Astrocyte (in vitro differentiated cells and primary cell): ENCODE measurements around the gene ITCH.

Source experiments
- EZH2 ChIP-seq: IDR thresholded peaks from 2 replicates; pipeline ENCODE4 v1.6.1; 2012; ENCODE audit warnings: mild to moderate bottlenecking, low read length, inconsistent platforms; ENCODE audit not compliant: insufficient read depth
- TF ChIP-seq, protein P1 (sequence below): IDR thresholded peaks from 2 replicates; pipeline ENCODE4 v1.5.1; 2011; ENCODE audit warnings: low read depth, mild to moderate bottlenecking, inconsistent platforms, low read length, moderate library complexity; ENCODE audit not compliant: insufficient read depth

DNA sequence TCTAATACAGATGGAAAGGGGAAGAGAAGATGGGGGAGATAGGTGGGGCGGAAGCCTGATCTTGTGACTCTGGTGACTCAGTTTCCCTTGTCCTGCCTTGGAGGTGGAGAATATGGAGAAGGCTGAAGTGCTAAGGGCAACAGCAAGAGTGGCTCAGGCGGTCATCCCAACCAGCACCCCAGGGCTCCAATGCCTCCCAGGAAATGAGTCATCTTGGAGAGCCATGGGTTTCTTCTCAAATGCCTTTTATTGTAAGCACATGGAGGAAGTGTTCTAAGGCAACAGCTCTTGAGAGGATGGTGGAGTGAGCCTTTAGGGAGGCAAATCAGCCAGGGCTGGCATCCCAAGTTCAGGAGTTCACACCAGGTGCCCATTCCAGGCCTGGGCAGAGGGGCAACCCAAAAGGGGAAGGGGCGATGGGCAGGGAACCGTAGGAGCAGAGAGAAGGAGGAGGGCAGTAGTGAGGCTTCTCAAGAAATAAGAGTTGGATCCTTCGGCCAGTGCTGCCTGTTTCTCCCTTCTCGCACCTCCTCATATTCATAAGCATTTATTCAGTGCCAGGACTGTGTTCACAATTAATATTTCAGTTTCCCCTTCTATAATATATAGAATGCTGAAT lies 46.8 kb upstream of the ITCH start:
- TF ChIP-seq EZH2 = no peak
- TF ChIP-seq, protein P1, sequence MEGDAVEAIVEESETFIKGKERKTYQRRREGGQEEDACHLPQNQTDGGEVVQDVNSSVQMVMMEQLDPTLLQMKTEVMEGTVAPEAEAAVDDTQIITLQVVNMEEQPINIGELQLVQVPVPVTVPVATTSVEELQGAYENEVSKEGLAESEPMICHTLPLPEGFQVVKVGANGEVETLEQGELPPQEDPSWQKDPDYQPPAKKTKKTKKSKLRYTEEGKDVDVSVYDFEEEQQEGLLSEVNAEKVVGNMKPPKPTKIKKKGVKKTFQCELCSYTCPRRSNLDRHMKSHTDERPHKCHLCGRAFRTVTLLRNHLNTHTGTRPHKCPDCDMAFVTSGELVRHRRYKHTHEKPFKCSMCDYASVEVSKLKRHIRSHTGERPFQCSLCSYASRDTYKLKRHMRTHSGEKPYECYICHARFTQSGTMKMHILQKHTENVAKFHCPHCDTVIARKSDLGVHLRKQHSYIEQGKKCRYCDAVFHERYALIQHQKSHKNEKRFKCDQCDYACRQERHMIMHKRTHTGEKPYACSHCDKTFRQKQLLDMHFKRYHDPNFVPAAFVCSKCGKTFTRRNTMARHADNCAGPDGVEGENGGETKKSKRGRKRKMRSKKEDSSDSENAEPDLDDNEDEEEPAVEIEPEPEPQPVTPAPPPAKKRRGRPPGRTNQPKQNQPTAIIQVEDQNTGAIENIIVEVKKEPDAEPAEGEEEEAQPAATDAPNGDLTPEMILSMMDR = no peak
